Neural crest cell (in vitro differentiated cells): ENCODE results near the gene C22orf31. TPM values are rescaled to one million over a fixed set of nuclear protein-coding genes. Genes with fewer than 3 reads are reported as not detected.

Experiments
- DNase-seq: peaks from one replicate; pipeline ENCODE4 v3.0.0; 2021; ENCODE audit warnings: low read depth, mixed read lengths, low spot score
- H3K27ac Mint-ChIP-seq: one replicate; pipeline ENCODE4 v1.8.0; 2021; ENCODE audit warnings: mild to moderate bottlenecking, mixed read lengths; ENCODE audit not compliant: unreplicated experiment
- H3K27me3 Mint-ChIP-seq: 2 replicates; pipeline ENCODE4 v1.8.0; 2021; ENCODE audit warnings: low read depth, mild to moderate bottlenecking, mixed read lengths
- H3K36me3 Mint-ChIP-seq: 2 replicates; pipeline ENCODE4 v1.8.0; 2021; ENCODE audit warnings: low read depth, mild to moderate bottlenecking, mixed read lengths
- H3K4me1 Mint-ChIP-seq: 2 replicates; pipeline ENCODE4 v1.8.0; 2021; ENCODE audit warnings: mixed read lengths
- H3K4me3 Mint-ChIP-seq: one replicate; pipeline ENCODE4 v1.8.0; 2021; ENCODE audit warnings: mild to moderate bottlenecking, mixed read lengths
- H3K9me3 Mint-ChIP-seq: 2 replicates; pipeline ENCODE4 v1.8.0; 2021; ENCODE audit warnings: mixed read lengths
- total RNA-seq: library from RNA; stranded (reverse); gene quantifications from 2 replicates; pipeline ENCODE4 v1.2.1, GENCODE V29; 2021
- TF ChIP-seq, protein P1 (sequence below): fragments of 200-600 bp; sonication (generic); conservative IDR thresholded peaks from 2 replicates; pipeline ENCODE4 v1.5.0; 2021; ENCODE audit warnings: antibody characterized with exemption, mild to moderate bottlenecking

Gene C22orf31
- total RNA-seq, 1 donor from 2014 or later, result not detected

DNA sequence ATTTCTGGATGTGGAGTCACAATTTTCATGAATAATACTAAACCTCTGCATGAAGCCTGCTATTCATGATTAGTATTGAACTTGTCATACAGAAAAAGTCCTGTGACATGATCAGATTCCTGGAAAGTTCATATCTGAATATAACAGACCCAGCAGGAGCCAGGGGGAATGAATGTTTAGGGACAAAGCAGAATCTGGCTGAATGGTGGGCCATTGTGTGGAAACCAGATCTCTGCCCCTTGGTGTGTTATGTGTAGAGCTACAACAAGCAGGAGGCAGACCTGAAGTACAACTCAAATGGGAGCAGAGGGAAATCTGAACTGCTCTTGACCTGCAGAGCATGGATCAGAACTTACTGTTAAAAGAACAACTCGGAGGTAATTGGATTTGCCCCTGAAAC lies 41.5 kb upstream of the C22orf31 start:
- H3K27me3 Mint-ChIP-seq, result no peaks in the 10 kb centered on the region
- H3K27ac Mint-ChIP-seq, result peak overlapping the region; percentile 22
- H3K36me3 Mint-ChIP-seq, result no peaks in the 10 kb centered on the region
- DNase-seq, result no peak
- TF ChIP-seq, protein P1, sequence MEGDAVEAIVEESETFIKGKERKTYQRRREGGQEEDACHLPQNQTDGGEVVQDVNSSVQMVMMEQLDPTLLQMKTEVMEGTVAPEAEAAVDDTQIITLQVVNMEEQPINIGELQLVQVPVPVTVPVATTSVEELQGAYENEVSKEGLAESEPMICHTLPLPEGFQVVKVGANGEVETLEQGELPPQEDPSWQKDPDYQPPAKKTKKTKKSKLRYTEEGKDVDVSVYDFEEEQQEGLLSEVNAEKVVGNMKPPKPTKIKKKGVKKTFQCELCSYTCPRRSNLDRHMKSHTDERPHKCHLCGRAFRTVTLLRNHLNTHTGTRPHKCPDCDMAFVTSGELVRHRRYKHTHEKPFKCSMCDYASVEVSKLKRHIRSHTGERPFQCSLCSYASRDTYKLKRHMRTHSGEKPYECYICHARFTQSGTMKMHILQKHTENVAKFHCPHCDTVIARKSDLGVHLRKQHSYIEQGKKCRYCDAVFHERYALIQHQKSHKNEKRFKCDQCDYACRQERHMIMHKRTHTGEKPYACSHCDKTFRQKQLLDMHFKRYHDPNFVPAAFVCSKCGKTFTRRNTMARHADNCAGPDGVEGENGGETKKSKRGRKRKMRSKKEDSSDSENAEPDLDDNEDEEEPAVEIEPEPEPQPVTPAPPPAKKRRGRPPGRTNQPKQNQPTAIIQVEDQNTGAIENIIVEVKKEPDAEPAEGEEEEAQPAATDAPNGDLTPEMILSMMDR, result no peak
- H3K4me3 Mint-ChIP-seq, result no peak overlapping the region
- H3K9me3 Mint-ChIP-seq, result no peaks in the 10 kb centered on the region
- peaks cover 18% of the 10 kb centered on the region for H3K4me1 Mint-ChIP-seq

DNA sequence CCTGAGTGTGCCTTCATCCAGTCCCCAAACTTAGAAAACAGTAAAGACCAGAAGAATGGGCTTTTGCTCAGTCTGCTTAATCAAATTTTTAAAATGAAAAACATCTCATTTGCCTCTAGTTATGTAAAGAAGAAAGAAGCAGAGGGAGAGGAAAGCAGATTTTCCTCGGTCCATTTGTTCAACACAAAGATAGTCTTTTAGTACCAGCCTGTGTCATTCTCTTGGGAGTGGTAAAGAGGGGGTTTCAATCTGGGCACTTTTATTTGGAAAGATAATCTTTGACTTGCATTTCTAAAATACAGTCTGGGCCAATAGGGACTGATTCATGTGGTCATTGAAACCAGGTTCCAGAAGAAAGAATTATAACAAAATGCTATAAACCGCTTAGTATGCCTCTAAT lies 40.7 kb upstream of the C22orf31 start:
- no peaks in the 10 kb centered on the region for H3K9me3 Mint-ChIP-seq
- no peak for DNase-seq
- no peaks in the 10 kb centered on the region for H3K36me3 Mint-ChIP-seq
- TF ChIP-seq, protein P1, result no peak
- H3K4me1 Mint-ChIP-seq, result peaks cover 23% of the 10 kb centered on the region
- no peak overlapping the region for H3K27ac Mint-ChIP-seq
- no peaks in the 10 kb centered on the region for H3K27me3 Mint-ChIP-seq
- H3K4me3 Mint-ChIP-seq, result no peak overlapping the region

DNA sequence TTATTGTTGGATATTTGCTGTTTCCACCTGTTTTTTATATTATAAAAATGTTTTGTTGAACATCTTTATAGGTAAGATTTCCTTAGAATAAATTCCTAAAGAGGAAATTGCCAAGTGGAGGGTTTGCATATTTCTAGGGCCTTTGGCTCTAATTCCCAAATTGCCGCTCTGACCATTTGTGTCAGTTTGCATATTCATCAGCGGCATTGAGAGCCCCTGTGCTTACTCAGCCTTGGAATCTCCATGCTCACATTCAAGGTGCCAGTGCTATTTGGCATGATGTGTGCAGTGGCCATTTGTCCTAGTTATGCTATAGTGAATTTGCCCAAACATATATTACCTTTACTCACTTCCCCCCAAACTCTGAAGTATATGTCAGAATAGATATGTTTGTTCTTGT lies 36.7 kb upstream of the C22orf31 start:
- no peak overlapping the region for H3K4me3 Mint-ChIP-seq
- no peaks in the 10 kb centered on the region for H3K27me3 Mint-ChIP-seq
- no peaks in the 10 kb centered on the region for H3K36me3 Mint-ChIP-seq
- no peak for DNase-seq
- no peak overlapping the region for H3K27ac Mint-ChIP-seq
- H3K4me1 Mint-ChIP-seq, result peaks cover 32% of the 10 kb centered on the region
- TF ChIP-seq, protein P1, result no peak
- no peaks in the 10 kb centered on the region for H3K9me3 Mint-ChIP-seq

DNA sequence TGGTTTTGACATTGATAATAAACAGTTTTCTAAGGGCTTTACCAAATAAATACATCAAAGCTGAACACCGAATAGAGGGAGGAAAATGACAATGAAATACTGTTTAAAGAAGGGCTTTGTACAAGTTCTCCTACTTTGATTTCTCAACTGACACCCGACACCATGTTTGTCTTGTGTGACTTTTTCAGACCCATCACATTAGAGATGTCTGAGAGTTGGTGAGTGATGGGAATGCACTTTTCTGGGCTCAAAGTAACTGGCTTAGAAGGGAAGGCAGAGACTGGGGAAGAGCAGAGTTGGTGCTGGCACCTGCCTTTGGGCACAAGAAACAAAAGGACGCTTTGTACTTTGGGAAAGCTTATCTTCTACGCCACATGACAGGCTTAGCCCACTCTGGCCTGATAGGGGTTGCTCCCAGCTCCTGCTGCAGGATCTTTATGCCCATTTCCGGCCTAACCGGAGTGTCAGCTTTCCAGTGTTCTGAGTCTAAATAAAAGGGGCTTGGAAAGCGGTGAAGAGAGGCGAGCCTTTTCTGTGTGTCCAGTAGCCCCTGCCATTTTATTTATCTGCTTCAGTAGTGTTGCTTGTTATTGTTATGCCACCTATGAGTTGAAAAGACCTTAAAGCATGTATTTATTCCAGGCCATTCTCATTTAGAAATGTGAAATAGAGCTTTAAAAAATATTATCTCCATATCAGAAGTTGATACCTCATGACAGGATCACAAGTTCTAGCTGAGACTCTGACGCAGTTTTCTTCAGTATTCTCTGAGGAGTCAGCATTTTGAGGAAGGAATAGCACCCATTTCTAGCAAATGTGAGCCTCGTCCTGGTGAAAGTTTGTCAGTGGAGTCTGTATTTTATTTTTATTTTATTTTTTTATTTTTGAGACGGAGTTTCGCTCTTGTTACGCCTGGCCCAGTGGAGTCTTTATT lies 35.4 kb upstream of the C22orf31 start:
- H3K27ac Mint-ChIP-seq, result no peak overlapping the region
- H3K4me1 Mint-ChIP-seq, result peaks cover 19% of the 10 kb centered on the region
- H3K9me3 Mint-ChIP-seq, result no peaks in the 10 kb centered on the region
- TF ChIP-seq, protein P1, result no peak
- peak overlapping the region; percentile 3 for H3K4me3 Mint-ChIP-seq
- DNase-seq, result peak; percentile 15
- H3K36me3 Mint-ChIP-seq, result no peaks in the 10 kb centered on the region
- H3K27me3 Mint-ChIP-seq, result no peaks in the 10 kb centered on the region

DNA sequence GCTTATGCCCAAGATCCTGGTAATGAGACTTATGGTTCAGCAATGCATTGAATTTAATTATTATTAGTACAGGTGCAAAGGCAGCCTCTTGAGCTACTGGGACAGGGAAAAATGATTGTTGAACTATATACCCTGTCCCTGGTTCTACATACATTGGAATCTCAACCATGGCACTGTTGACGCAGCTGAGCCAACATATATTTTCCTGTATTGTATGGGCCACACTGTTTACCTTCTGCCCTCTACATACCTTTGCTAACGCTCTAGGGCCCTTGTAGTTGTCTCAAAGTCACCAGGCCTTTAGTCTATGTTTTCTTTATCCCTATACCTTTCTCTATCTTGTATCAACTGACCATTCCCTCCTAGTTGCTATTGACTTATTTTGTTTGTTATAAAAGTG lies 33.8 kb upstream of the C22orf31 start:
- Mint-ChIP-seq H3K4me1 (peaks cover 18% of the 10 kb centered on the region), H3K9me3 (no peaks in the 10 kb centered on the region), H3K36me3 (no peaks in the 10 kb centered on the region), H3K4me3 (no peak overlapping the region), H3K27ac (no peak overlapping the region), H3K27me3 (no peaks in the 10 kb centered on the region)
- no peak for DNase-seq
- TF ChIP-seq, protein P1, result no peak
